ENCODE data around the gene PAX1. TPM values are rescaled to one million over a fixed set of nuclear protein-coding genes. Genes with fewer than 3 reads are reported as not detected.

The PAX1 gene
- total RNA-seq, 1 experiment from 2014 or later, result not detected

DNA sequence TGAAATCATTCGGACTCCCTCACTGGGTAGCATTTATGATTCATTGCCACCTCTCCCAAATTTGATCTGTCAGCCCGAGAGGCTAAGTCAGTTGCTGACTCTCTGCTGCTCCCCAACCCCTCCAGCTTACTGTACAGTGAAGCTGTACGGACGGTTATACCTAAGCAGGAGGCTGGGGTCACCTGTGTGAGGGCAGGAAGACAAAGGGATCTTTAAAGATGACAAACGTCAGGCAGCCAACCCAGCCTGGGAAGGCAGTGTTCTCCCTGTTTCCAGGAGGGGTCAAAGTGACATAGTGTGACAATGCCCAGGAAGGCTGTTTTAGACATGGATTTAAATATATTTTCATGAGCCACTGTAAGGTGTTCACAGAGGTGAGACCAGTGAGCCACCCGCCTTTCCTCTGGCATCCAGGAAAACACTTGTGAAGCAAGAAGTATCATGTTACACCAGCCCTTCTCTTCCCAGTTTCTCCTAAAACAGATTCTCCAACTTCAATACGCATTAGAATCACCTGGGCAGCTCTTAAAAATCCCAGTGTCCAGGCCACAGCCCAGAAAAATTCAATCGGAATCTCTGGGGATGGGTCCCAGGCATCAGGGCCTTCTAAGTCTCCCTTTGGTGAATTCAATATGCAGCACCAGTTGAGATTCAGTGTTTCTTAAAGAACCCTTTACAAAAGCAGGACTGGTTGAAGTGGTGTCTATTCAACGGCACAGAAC lies 6.8 kb upstream of the PAX1 start:
- H3K4me1 Mint-ChIP-seq, result peaks cover 48% of the 10 kb centered on the region
- H3K27ac Mint-ChIP-seq, result no peak overlapping the region
- H3K9me3 Mint-ChIP-seq, result no peaks in the 10 kb centered on the region
- DNase-seq (ENCODE audit: low spot score), result no peak
- H3K36me3 Mint-ChIP-seq, result no peaks in the 10 kb centered on the region
- H3K27me3 Mint-ChIP-seq (ENCODE audit: low read depth), result peaks cover 100% of the 10 kb centered on the region
- POLR2A ChIA-PET, result no interaction called here
- TF ChIP-seq TCF7 (CRISPR knock-in tag; IDR thresholded peaks at IDR 0.05; ENCODE audit: low read depth) (no peak), ZNF425 (CRISPR knock-in tag; conservative IDR thresholded peaks at IDR 0.05) (no peak), SP1 (CRISPR knock-in tag; conservative IDR thresholded peaks at IDR 0.05) (no peak), NR2C2 (CRISPR knock-in tag; IDR thresholded peaks at IDR 0.05) (no peak), E2F4 (CRISPR knock-in tag; IDR thresholded peaks at IDR 0.05; ENCODE audit: borderline replicate concordance, low read depth) (no peak)
- TF ChIP-seq, protein P1, sequence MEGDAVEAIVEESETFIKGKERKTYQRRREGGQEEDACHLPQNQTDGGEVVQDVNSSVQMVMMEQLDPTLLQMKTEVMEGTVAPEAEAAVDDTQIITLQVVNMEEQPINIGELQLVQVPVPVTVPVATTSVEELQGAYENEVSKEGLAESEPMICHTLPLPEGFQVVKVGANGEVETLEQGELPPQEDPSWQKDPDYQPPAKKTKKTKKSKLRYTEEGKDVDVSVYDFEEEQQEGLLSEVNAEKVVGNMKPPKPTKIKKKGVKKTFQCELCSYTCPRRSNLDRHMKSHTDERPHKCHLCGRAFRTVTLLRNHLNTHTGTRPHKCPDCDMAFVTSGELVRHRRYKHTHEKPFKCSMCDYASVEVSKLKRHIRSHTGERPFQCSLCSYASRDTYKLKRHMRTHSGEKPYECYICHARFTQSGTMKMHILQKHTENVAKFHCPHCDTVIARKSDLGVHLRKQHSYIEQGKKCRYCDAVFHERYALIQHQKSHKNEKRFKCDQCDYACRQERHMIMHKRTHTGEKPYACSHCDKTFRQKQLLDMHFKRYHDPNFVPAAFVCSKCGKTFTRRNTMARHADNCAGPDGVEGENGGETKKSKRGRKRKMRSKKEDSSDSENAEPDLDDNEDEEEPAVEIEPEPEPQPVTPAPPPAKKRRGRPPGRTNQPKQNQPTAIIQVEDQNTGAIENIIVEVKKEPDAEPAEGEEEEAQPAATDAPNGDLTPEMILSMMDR (IDR thresholded peaks at IDR 0.05), result no peak
- TF ChIP-seq, protein P2, sequence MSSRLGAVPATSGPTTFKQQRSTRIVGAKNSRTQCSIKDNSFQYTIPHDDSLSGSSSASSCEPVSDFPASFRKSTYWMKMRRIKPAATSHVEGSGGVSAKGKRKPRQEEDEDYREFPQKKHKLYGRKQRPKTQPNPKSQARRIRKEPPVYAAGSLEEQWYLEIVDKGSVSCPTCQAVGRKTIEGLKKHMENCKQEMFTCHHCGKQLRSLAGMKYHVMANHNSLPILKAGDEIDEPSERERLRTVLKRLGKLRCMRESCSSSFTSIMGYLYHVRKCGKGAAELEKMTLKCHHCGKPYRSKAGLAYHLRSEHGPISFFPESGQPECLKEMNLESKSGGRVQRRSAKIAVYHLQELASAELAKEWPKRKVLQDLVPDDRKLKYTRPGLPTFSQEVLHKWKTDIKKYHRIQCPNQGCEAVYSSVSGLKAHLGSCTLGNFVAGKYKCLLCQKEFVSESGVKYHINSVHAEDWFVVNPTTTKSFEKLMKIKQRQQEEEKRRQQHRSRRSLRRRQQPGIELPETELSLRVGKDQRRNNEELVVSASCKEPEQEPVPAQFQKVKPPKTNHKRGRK (CRISPR knock-in tag; IDR thresholded peaks at IDR 0.05; ENCODE audit: borderline replicate concordance), result no peak
- CTCF ChIA-PET, result no interaction called here
- no peak overlapping the region for H3K4me3 Mint-ChIP-seq
- ATAC-seq, result no peak

DNA sequence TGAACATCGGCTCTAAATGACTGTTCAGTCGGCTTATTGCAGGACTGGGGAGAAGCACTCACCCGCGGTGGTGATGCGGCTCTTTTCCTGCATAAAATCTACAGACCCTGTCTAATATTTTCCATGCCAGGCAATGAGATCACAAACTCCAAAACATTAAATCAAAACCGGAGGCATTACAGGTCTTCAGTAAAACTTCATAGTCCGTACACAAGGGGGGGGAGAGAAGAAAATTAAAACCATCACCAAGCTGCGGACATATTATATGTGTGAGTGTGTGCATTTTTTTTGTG lies 6.3 kb upstream of the PAX1 start:
- no peaks in the 10 kb centered on the region for H3K9me3 Mint-ChIP-seq
- H3K4me1 Mint-ChIP-seq, result peaks cover 51% of the 10 kb centered on the region
- no peaks in the 10 kb centered on the region for H3K36me3 Mint-ChIP-seq
- ChIA-PET CTCF (no interaction called here), POLR2A (interaction anchor here (0.5 kb wide), 1 partner anchor 75 kb away, joined by 4 read pairs; no protein-coding TSS in a partner anchor)
- H3K27me3 Mint-ChIP-seq (ENCODE audit: low read depth), result peaks cover 100% of the 10 kb centered on the region
- ATAC-seq (no peak), DNase-seq (ENCODE audit: low spot score) (no peak)
- no peak overlapping the region for H3K27ac Mint-ChIP-seq
- H3K4me3 Mint-ChIP-seq, result no peak overlapping the region
- TF ChIP-seq MLX (CRISPR knock-in tag; IDR thresholded peaks at IDR 0.05) (no peak), ZBTB43 (CRISPR knock-in tag; IDR thresholded peaks at IDR 0.05) (no peak), SOX15 (CRISPR knock-in tag; IDR thresholded peaks at IDR 0.05) (no peak), ATF3 (CRISPR knock-in tag; conservative IDR thresholded peaks at IDR 0.05) (no peak), CDX4 (CRISPR knock-in tag; IDR thresholded peaks at IDR 0.05; ENCODE audit: borderline replicate concordance) (no peak), FOXK1 (CRISPR knock-in tag; IDR thresholded peaks at IDR 0.05) (no peak)
- TF ChIP-seq, protein P3, sequence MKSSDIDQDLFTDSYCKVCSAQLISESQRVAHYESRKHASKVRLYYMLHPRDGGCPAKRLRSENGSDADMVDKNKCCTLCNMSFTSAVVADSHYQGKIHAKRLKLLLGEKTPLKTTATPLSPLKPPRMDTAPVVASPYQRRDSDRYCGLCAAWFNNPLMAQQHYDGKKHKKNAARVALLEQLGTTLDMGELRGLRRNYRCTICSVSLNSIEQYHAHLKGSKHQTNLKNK (CRISPR knock-in tag; IDR thresholded peaks at IDR 0.05), result no peak
- TF ChIP-seq, protein P4, sequence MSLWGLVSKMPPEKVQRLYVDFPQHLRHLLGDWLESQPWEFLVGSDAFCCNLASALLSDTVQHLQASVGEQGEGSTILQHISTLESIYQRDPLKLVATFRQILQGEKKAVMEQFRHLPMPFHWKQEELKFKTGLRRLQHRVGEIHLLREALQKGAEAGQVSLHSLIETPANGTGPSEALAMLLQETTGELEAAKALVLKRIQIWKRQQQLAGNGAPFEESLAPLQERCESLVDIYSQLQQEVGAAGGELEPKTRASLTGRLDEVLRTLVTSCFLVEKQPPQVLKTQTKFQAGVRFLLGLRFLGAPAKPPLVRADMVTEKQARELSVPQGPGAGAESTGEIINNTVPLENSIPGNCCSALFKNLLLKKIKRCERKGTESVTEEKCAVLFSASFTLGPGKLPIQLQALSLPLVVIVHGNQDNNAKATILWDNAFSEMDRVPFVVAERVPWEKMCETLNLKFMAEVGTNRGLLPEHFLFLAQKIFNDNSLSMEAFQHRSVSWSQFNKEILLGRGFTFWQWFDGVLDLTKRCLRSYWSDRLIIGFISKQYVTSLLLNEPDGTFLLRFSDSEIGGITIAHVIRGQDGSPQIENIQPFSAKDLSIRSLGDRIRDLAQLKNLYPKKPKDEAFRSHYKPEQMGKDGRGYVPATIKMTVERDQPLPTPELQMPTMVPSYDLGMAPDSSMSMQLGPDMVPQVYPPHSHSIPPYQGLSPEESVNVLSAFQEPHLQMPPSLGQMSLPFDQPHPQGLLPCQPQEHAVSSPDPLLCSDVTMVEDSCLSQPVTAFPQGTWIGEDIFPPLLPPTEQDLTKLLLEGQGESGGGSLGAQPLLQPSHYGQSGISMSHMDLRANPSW (CRISPR knock-in tag; conservative IDR thresholded peaks at IDR 0.05; ENCODE audit: low read depth), result no peak
- TF ChIP-seq, protein P5, sequence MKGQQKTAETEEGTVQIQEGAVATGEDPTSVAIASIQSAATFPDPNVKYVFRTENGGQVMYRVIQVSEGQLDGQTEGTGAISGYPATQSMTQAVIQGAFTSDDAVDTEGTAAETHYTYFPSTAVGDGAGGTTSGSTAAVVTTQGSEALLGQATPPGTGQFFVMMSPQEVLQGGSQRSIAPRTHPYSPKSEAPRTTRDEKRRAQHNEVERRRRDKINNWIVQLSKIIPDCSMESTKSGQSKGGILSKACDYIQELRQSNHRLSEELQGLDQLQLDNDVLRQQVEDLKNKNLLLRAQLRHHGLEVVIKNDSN (CRISPR knock-in tag; IDR thresholded peaks at IDR 0.05), result no peak
- TF ChIP-seq, protein P6, sequence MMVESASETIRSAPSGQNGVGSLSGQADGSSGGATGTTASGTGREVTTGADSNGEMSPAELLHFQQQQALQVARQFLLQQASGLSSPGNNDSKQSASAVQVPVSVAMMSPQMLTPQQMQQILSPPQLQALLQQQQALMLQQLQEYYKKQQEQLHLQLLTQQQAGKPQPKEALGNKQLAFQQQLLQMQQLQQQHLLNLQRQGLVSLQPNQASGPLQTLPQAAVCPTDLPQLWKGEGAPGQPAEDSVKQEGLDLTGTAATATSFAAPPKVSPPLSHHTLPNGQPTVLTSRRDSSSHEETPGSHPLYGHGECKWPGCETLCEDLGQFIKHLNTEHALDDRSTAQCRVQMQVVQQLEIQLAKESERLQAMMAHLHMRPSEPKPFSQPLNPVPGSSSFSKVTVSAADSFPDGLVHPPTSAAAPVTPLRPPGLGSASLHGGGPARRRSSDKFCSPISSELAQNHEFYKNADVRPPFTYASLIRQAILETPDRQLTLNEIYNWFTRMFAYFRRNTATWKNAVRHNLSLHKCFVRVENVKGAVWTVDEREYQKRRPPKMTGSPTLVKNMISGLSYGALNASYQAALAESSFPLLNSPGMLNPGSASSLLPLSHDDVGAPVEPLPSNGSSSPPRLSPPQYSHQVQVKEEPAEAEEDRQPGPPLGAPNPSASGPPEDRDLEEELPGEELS (CRISPR knock-in tag; IDR thresholded peaks at IDR 0.05), result no peak

All from WTC11 (cell line).